Psoas muscle (tissue), 7 donors: ENCODE measurements around the gene OR6K3. TPM values are rescaled to one million over a fixed set of nuclear protein-coding genes. Genes with fewer than 3 reads are reported as not detected.

Source experiments
- polyA plus RNA-seq, 3 donors: library from polyadenylated mRNA; stranded (reverse); fragments of 200-250 nt; gene quantifications; one replicate each; pipeline ENCODE4 v1.2.3, GENCODE V29; 2013
- total RNA-seq, 4 donors: library from RNA; stranded (reverse); fragmentation: NEBNext Ultra II Directional in 2 of 4; extraction: Animal tissue kit (Norgen Biotek cat#: 25700) in 2 of 4; gene quantifications; one replicate each; pipeline versions ENCODE4 v1.2.1 to v1.2.4, GENCODE V29; 2021 to 2023
- donor health status: healthy with polysubstance abuse.
- donor health status: DM: no; HTN: no; CAD: no; lungs with moderate emphysema.
- donor health status: Bipolar disorder and iron deficiency.
- donor health status: healthy.
- donor health status: DM: no; HTN: no; CAD: no.
- donor health status: DM: no; HTN: no; CAD: no.
- donor health status: DM: yes; HTN: yes; CAD: no.

Gene OR6K3
- total and polyA plus RNA-seq, 7 donors, result not detected

Other genes with a start within 250 kb of the OR6K3 start
- not detected for gene OR10R2, start 248.5 kb downstream of the OR6K3 start, total RNA-seq
- not detected for gene OR10R2, start 248.5 kb downstream of the OR6K3 start, polyA plus RNA-seq
- not detected for gene OR6Y1, start 166.3 kb downstream of the OR6K3 start, total RNA-seq
- gene OR6Y1, start 166.3 kb downstream of the OR6K3 start, polyA plus RNA-seq, result not detected
- not detected for gene OR6P1, start 150.1 kb downstream of the OR6K3 start, total RNA-seq
- not detected for gene OR6P1, start 150.1 kb downstream of the OR6K3 start, polyA plus RNA-seq
- gene OR10X1, start 140.8 kb downstream of the OR6K3 start, total RNA-seq, result not detected
- not detected for gene OR10X1, start 140.8 kb downstream of the OR6K3 start, polyA plus RNA-seq
- gene OR10Z1, start 115.5 kb downstream of the OR6K3 start, total RNA-seq, result not detected
- not detected for gene OR10Z1, start 115.5 kb downstream of the OR6K3 start, polyA plus RNA-seq
- under 1 TPM in 2 of 4 donors, not detected in 2; 0.57 to 0.74 TPM for gene SPTA1, start 34.0 kb downstream of the OR6K3 start, total RNA-seq
- gene SPTA1, start 34.0 kb downstream of the OR6K3 start, polyA plus RNA-seq, result under 1 TPM; 0.05 to 0.14 (median 0.07) TPM
- gene OR6K2, start 20.1 kb downstream of the OR6K3 start, total RNA-seq, result not detected
- not detected for gene OR6K2, start 20.1 kb downstream of the OR6K3 start, polyA plus RNA-seq
- gene OR6K6, start 34.0 kb upstream of the OR6K3 start, total RNA-seq, result not detected
- gene OR6K6, start 34.0 kb upstream of the OR6K3 start, polyA plus RNA-seq, result not detected
- gene OR6N1, start 51.5 kb upstream of the OR6K3 start, total RNA-seq, result not detected
- gene OR6N1, start 51.5 kb upstream of the OR6K3 start, polyA plus RNA-seq, result not detected
- not detected for gene OR6N2, start 60.5 kb upstream of the OR6K3 start, total RNA-seq
- not detected for gene OR6N2, start 60.5 kb upstream of the OR6K3 start, polyA plus RNA-seq
- 1 to 10 TPM; 1.2 to 3.3 (median 1.6) TPM for gene MNDA, start 110.6 kb upstream of the OR6K3 start, total RNA-seq
- gene MNDA, start 110.6 kb upstream of the OR6K3 start, polyA plus RNA-seq, result under 1 TPM; 0.38 to 0.49 (median 0.47) TPM
- under 1 TPM in 3 of 4 donors, not detected in 1; 0.21 to 0.32 (median 0.22) TPM for gene PYHIN1, start 210.8 kb upstream of the OR6K3 start, total RNA-seq
- gene PYHIN1, start 210.8 kb upstream of the OR6K3 start, polyA plus RNA-seq, result under 1 TPM in 2 of 3 donors, not detected in 1; 0.04 to 0.15 TPM